Fibroblast of lung (primary cell): Measurements from ENCODE around the gene IP6K3. TPM values are rescaled to one million over a fixed set of nuclear protein-coding genes. Genes with fewer than 3 reads are reported as not detected.

Experiments used
- DNase-seq, 2 donors: peaks; one replicate each; pipeline versions ENCODE4 v3.0.0 to v3.0.0-alpha.2; 2010; ENCODE audit warnings: low read depth in 2 of 2
- H2AFZ ChIP-seq: 2 replicates; pipeline ENCODE4 v1.5.1; 2012; ENCODE audit warnings: low read length, control low read depth, inconsistent platforms
- H3K27ac ChIP-seq: 2 replicates; pipeline ENCODE4 v1.5.1; 2011; ENCODE audit warnings: low read length, control low read depth; ENCODE audit not compliant: insufficient read depth
- H3K27me3 ChIP-seq: 2 replicates; pipeline ENCODE4 v1.5.1; 2011; ENCODE audit warnings: mild to moderate bottlenecking, low read length; ENCODE audit not compliant: control insufficient read depth, insufficient read depth
- H3K36me3 ChIP-seq: 2 replicates; pipeline ENCODE4 v1.5.1; 2011; ENCODE audit warnings: low read length; ENCODE audit not compliant: control insufficient read depth, insufficient read depth
- H3K4me1 ChIP-seq: 2 replicates; pipeline ENCODE4 v1.5.1; 2011; ENCODE audit warnings: low read length; ENCODE audit not compliant: control insufficient read depth, insufficient read depth; ENCODE audit errors: extremely low read depth
- H3K4me2 ChIP-seq: 2 replicates; pipeline ENCODE4 v1.5.1; 2011; ENCODE audit warnings: low read length, control low read depth; ENCODE audit not compliant: insufficient read depth; ENCODE audit errors: extremely low read depth
- H3K4me3 ChIP-seq, 4 experiments: fragments of 200-600 bp in 1 of 4; sonication (generic) in 1 of 4; replicated peaks in 1 of 4; 2 replicates each; pipeline ENCODE4 v1.5.1; 2011 to 2016; ENCODE audit warnings: low read length in 4 of 4, low read depth in 3 of 4, mild to moderate bottlenecking in 3 of 4, control low read depth in 2 of 4, inconsistent platforms in 1 of 4, mixed read lengths in 1 of 4; ENCODE audit not compliant: insufficient read depth in 1 of 4; ENCODE audit errors: control extremely low read depth in 1 of 4
- H3K79me2 ChIP-seq: 2 replicates; pipeline ENCODE4 v1.5.1; 2012; ENCODE audit warnings: mild to moderate bottlenecking, low read length, inconsistent platforms; ENCODE audit not compliant: control insufficient read depth, insufficient read depth
- H3K9ac ChIP-seq: 2 replicates; pipeline ENCODE4 v1.5.1; 2011; ENCODE audit warnings: mild to moderate bottlenecking, low read length, control low read depth; ENCODE audit not compliant: insufficient read depth
- H3K9me3 ChIP-seq: 2 replicates; pipeline ENCODE4 v1.5.1; 2012; ENCODE audit warnings: low read depth, low read length; ENCODE audit not compliant: control insufficient read depth, insufficient read depth
- H4K20me1 ChIP-seq: 2 replicates; pipeline ENCODE4 v1.5.1; 2011; ENCODE audit warnings: low read length; ENCODE audit not compliant: control insufficient read depth, insufficient read depth; ENCODE audit errors: extremely low read depth
- EZH2 ChIP-seq: IDR thresholded peaks from 2 replicates; pipeline ENCODE4 v1.5.1; 2012; ENCODE audit warnings: low read length, control low read depth, mild to moderate bottlenecking; ENCODE audit errors: missing control alignments
- polyA plus RNA-seq, 2 donors: library from polyadenylated mRNA; depleted of rRNA in 1 of 2; stranded (reverse) in 1 of 2; unstranded in 1 of 2; fragments of >200 nt; gene quantifications; 2 replicates each; pipeline ENCODE4 v1.2.1, GENCODE V29; 2011 to 2012; ENCODE audit warnings: missing spikeins in 1 of 2
- total RNA-seq: library from RNA; depleted of rRNA; stranded (reverse); fragments of >200 nt; gene quantifications from 2 replicates; pipeline ENCODE4 v1.2.1, GENCODE V29; 2014
- TF ChIP-seq, protein P1 (sequence below), 2 donors: IDR thresholded peaks in 1 of 2; conservative IDR thresholded peaks in 1 of 2; 1 replicate in 1 of 2; 2 replicates in 1 of 2; pipeline ENCODE4 v1.5.1; 2011 to 2012; ENCODE audit warnings: low read length in 2 of 2, control low read depth in 1 of 2, inconsistent platforms in 1 of 2, low read depth in 1 of 2, mild to moderate bottlenecking in 1 of 2

Gene IP6K3
- total and polyA plus RNA-seq, 2 donors (not counting 1 experiment from before 2014, with no cell fraction given) = 0.84 to 5.4 TPM

DNA sequence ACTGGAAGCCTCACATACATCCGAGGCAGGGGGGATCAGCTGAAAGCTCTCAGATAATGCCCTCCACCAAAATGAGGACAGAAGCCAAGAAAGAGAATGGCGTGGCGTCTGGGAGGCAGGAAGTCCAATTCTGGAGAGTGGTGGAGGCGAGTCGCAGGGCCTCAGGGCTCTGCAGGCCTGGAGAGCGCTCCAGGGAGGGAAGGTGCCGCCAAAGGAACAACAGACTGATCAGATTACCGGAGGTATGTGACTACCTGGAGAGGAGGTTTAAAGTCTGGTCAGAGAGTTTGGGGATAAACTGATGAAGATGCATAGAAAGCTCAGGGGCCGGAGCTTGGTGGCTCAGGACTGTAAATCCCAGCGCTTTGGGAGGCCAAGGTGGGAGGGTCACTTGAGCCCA lies 11.2 kb upstream of the IP6K3 start:
- Histone ChIP-seq H2AFZ (no peak overlapping the region), H3K4me2 (no peak overlapping the region), H3K9ac (no peak overlapping the region), H3K27ac (no peak overlapping the region), H3K79me2 (no peaks in the 10 kb centered on the region), H3K4me3 (no peak overlapping the region), H3K27me3 (no peaks in the 10 kb centered on the region), H4K20me1 (no peaks in the 10 kb centered on the region), H3K9me3 (no peaks in the 10 kb centered on the region), H3K4me1 (no peaks in the 10 kb centered on the region), H3K36me3 (no peaks in the 10 kb centered on the region)
- DNase-seq = no peak
- TF ChIP-seq, protein P1, sequence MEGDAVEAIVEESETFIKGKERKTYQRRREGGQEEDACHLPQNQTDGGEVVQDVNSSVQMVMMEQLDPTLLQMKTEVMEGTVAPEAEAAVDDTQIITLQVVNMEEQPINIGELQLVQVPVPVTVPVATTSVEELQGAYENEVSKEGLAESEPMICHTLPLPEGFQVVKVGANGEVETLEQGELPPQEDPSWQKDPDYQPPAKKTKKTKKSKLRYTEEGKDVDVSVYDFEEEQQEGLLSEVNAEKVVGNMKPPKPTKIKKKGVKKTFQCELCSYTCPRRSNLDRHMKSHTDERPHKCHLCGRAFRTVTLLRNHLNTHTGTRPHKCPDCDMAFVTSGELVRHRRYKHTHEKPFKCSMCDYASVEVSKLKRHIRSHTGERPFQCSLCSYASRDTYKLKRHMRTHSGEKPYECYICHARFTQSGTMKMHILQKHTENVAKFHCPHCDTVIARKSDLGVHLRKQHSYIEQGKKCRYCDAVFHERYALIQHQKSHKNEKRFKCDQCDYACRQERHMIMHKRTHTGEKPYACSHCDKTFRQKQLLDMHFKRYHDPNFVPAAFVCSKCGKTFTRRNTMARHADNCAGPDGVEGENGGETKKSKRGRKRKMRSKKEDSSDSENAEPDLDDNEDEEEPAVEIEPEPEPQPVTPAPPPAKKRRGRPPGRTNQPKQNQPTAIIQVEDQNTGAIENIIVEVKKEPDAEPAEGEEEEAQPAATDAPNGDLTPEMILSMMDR (conservative IDR thresholded peaks at IDR 0.05 in 1 of 2, IDR thresholded peaks at IDR 0.05 in 1 of 2; ENCODE audit: low read depth in 1 of 2, low read length in 2 of 2) = no peak
- no peak for TF ChIP-seq EZH2

DNA sequence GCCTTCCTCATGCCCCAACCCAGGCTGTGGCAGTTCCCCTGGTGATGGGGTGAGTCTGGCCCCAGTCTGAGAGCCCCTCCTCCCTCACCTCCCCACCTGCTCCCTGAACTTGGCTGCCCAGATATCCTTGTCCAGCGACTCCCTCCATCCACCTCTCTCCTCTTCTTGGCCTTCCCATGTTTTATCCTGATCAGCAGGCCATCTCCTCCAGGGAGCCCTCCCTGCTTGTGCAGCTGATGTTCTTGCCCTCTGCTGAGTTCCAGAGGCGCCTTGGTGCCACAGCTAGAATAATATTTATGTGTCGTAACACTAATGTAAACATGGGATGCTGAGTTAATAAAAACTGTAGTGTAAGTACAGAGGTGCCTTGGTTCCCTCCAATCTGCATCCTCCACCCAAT lies 10.4 kb upstream of the IP6K3 start:
- Histone ChIP-seq H3K4me3 (no peak overlapping the region), H3K79me2 (no peaks in the 10 kb centered on the region), H3K36me3 (no peaks in the 10 kb centered on the region), H3K4me1 (no peaks in the 10 kb centered on the region), H3K9ac (no peak overlapping the region), H3K27ac (no peak overlapping the region), H3K27me3 (no peaks in the 10 kb centered on the region), H4K20me1 (no peaks in the 10 kb centered on the region), H3K9me3 (no peaks in the 10 kb centered on the region), H3K4me2 (no peak overlapping the region), H2AFZ (no peak overlapping the region)
- TF ChIP-seq, protein P1 (conservative IDR thresholded peaks at IDR 0.05 in 1 of 2, IDR thresholded peaks at IDR 0.05 in 1 of 2; ENCODE audit: low read depth in 1 of 2, low read length in 2 of 2) = no peak
- TF ChIP-seq EZH2 = no peak
- DNase-seq = no peak

DNA sequence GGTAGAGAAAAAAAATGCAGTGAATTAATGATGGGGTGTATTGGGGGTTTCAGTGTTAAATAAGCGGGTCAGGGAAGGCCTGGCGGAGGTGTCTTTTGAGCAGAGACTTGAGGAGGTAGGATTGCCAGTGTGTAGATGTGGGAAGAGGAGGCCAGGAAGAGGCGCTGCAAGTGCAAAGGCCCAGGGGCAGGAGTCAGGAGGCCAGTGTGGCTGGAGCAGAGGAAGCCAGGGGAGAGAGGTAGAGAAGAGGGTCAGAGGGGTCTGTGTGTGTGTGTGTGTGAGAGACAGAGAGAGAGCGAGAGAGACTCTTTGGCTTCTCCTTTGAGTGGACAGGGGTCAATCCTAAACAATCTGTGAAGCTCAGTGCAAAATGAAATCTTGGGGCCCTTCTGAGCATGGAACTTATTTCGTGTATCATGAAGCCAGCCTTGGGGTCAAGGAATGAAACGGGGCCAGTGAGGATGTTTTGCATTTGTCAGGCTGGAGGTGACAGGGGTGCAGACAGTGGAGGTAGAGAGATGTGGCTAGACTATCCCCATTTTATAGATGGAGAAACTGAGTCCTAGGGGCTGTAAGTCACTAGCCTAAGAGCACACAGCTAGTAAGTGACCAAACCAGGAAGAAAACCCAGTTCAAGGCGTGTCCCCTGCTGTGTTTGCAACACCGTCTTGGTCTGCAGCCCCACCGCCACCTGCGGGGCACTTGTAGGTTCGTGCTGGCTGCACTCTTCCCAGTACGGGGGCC lies 9.7 kb upstream of the IP6K3 start:
- peaks cover 4% of the 10 kb centered on the region for H3K4me1 ChIP-seq
- H3K79me2 ChIP-seq = no peaks in the 10 kb centered on the region
- no peak overlapping the region for H3K27ac ChIP-seq
- no peaks in the 10 kb centered on the region for H3K9me3 ChIP-seq
- TF ChIP-seq, protein P1 (conservative IDR thresholded peaks at IDR 0.05 in 1 of 2, IDR thresholded peaks at IDR 0.05 in 1 of 2; ENCODE audit: low read depth in 1 of 2, low read length in 2 of 2) = no peak
- TF ChIP-seq EZH2 = no peak
- H3K36me3 ChIP-seq = no peaks in the 10 kb centered on the region
- no peak overlapping the region for H3K4me3 ChIP-seq
- H3K9ac ChIP-seq = no peak overlapping the region
- no peak overlapping the region for H2AFZ ChIP-seq
- no peak overlapping the region for H3K4me2 ChIP-seq
- H4K20me1 ChIP-seq = no peaks in the 10 kb centered on the region
- no peak for DNase-seq
- H3K27me3 ChIP-seq = no peaks in the 10 kb centered on the region
